Tibial nerve (tissue), 4 donors: ENCODE measurements around the gene WRAP73.

Experiments
- EP300 ChIP-seq, 2 donors: sonication (generic); formaldehyde crosslinking; IDR thresholded peaks; one replicate each; pipeline ENCODE4 v1.6.1; 2017; ENCODE audit warnings: antibody characterized with exemption in 2 of 2, mild to moderate bottlenecking in 1 of 2
- TF ChIP-seq, protein P1 (sequence below), 5 experiments: fragments of 200-600 bp in 3 of 5; fragments of 450-650 bp in 2 of 5; sonication (generic) in 3 of 5; IDR thresholded peaks; one replicate each; pipeline ENCODE4 v1.5.1; 2016 to 2019; ENCODE audit warnings: antibody characterized with exemption in 5 of 5, mild to moderate bottlenecking in 3 of 5, moderate library complexity in 2 of 5

DNA sequence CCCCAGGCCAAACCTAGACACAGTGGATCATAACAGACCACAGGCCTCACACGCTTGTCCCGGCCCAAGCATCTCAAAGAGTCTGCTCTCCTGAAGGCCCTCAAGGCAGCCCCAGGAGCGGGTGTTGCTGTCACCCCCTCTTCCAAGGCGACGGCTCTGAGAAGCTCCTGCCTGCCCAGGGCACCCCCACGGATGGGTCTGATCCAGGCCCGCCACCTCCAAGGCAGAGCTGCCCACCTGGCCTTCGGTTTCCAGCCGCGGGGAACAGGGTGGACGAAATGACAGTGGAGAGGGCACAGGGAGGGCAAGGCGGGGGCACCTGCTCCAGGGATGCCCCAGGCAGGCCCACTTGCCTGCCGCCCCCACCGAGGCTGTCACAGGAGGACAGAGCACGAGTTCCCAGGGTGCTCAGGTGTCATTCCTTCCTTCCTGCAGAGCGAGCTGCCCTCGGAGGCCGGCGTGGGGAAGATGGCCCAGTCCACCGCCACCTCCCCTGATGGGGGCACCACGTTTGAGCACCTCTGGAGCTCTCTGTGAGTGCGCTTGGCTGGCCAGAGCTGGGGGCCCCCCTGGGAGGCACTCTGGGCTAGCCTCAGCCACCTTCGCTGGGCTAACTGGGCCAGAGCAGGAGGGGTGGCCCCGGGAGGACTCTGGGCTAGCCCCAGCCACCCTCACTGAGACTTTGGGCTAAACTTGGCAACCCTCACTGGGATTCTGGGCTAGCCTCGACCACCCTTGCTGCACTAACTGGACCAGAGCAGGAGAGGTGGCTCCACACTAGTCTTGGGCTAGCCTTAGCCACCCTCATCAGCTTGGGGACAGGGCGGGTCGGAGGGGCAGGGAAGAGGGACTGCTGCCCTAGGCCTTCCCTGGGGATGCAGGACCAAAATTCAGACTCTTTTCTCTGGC is 32.2 kb upstream of the WRAP73 start:
- TF ChIP-seq, protein P1, sequence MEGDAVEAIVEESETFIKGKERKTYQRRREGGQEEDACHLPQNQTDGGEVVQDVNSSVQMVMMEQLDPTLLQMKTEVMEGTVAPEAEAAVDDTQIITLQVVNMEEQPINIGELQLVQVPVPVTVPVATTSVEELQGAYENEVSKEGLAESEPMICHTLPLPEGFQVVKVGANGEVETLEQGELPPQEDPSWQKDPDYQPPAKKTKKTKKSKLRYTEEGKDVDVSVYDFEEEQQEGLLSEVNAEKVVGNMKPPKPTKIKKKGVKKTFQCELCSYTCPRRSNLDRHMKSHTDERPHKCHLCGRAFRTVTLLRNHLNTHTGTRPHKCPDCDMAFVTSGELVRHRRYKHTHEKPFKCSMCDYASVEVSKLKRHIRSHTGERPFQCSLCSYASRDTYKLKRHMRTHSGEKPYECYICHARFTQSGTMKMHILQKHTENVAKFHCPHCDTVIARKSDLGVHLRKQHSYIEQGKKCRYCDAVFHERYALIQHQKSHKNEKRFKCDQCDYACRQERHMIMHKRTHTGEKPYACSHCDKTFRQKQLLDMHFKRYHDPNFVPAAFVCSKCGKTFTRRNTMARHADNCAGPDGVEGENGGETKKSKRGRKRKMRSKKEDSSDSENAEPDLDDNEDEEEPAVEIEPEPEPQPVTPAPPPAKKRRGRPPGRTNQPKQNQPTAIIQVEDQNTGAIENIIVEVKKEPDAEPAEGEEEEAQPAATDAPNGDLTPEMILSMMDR (IDR thresholded peaks at IDR 0.05), result no peak
- TF ChIP-seq EP300 (IDR thresholded peaks at IDR 0.05), result no peak
